Uterus (tissue), 4 donors: Measurements from ENCODE around the gene SLC39A2. TPM values are rescaled to one million over a fixed set of nuclear protein-coding genes. Genes with fewer than 3 reads are reported as not detected.

Experiments used
- DNase-seq, 2 donors: peaks; one replicate each; pipeline ENCODE4 v3.0.0-alpha.2; 2019 to 2020
- H3K27ac ChIP-seq, 2 donors: fragments of 200-600 bp; sonication (generic); 1 replicate in 1 of 2; 2 replicates in 1 of 2; pipeline ENCODE4 v1.5.1; 2016 to 2018
- H3K27me3 ChIP-seq, 2 donors: fragments of 200-600 bp; sonication (generic); one replicate each; pipeline ENCODE4 v1.5.1; 2018 to 2019; ENCODE audit warnings: control low read depth in 1 of 2
- H3K36me3 ChIP-seq, 2 donors: fragments of 200-600 bp; sonication (generic); one replicate each; pipeline ENCODE4 v1.5.1; 2019; ENCODE audit warnings: control low read depth in 1 of 2
- H3K4me1 ChIP-seq, 2 donors: fragments of 200-600 bp; sonication (generic); one replicate each; pipeline ENCODE4 v1.5.1; 2018 to 2019; ENCODE audit warnings: control low read depth in 1 of 2
- H3K4me3 ChIP-seq, 2 donors: fragments of 200-600 bp; sonication (generic); 1 replicate in 1 of 2; 2 replicates in 1 of 2; pipeline ENCODE4 v1.5.1; 2018 to 2019; ENCODE audit warnings: mild to moderate bottlenecking in 1 of 2
- H3K9me3 ChIP-seq, 2 donors: fragments of 200-600 bp; sonication (generic); one replicate each; pipeline ENCODE4 v1.5.1; 2019; ENCODE audit warnings: control low read depth in 1 of 2
- POLR2A ChIP-seq, 2 donors: fragments of 450-650 bp; IDR thresholded peaks; one replicate each; pipeline ENCODE4 v1.6.1; 2016; ENCODE audit warnings: antibody characterized with exemption in 2 of 2, mild to moderate bottlenecking in 1 of 2, moderate library complexity in 1 of 2
- intact Hi-C: fragments of 100-400 bp; cut with DNase I; formaldehyde crosslinking; loops from one replicate; pipeline ENCODE4 v1.15.1; 2023; ENCODE audit warnings: low total_unique reads
- total RNA-seq, 4 donors: library from RNA; depleted of rRNA in 3 of 4; stranded (reverse); fragments of >200 nt in 3 of 4; gene quantifications; one replicate each; pipeline versions ENCODE4 v1.1.0 to v1.2.4, GENCODE V29; 2014 to 2023
- TF ChIP-seq, protein P1 (sequence below), 4 experiments: fragments of 200-600 bp in 2 of 4; fragments of 450-650 bp in 2 of 4; sonication (generic) in 2 of 4; IDR thresholded peaks; one replicate each; pipeline ENCODE4 v1.5.1; 2016 to 2019; ENCODE audit warnings: antibody characterized with exemption in 4 of 4, mild to moderate bottlenecking in 2 of 4, moderate library complexity in 1 of 4
- donor health status: DM: yes; HTN: yes; CAD: no.

SLC39A2 gene
- total RNA-seq, 4 donors from 2014 or later, result 0.52 to 0.97 TPM; not detected in 2

GRCh38 chr14:21018286-21018685 lies 19.2 kb downstream of the SLC39A2 start:
- no peaks in the 10 kb centered on the region for H3K36me3 ChIP-seq
- TF ChIP-seq, protein P1, sequence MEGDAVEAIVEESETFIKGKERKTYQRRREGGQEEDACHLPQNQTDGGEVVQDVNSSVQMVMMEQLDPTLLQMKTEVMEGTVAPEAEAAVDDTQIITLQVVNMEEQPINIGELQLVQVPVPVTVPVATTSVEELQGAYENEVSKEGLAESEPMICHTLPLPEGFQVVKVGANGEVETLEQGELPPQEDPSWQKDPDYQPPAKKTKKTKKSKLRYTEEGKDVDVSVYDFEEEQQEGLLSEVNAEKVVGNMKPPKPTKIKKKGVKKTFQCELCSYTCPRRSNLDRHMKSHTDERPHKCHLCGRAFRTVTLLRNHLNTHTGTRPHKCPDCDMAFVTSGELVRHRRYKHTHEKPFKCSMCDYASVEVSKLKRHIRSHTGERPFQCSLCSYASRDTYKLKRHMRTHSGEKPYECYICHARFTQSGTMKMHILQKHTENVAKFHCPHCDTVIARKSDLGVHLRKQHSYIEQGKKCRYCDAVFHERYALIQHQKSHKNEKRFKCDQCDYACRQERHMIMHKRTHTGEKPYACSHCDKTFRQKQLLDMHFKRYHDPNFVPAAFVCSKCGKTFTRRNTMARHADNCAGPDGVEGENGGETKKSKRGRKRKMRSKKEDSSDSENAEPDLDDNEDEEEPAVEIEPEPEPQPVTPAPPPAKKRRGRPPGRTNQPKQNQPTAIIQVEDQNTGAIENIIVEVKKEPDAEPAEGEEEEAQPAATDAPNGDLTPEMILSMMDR (IDR thresholded peaks at IDR 0.05), result no peak
- TF ChIP-seq POLR2A (IDR thresholded peaks at IDR 0.05), result no peak
- DNase-seq, result no peak
- peak overlapping the region in 1 of 2 donors; percentile 7 for H3K27ac ChIP-seq
- H3K27me3 ChIP-seq, result no peaks in the 10 kb centered on the region
- intact Hi-C loops, result no loop called here
- H3K4me1 ChIP-seq, result peaks cover 3 to 4% of the 10 kb centered on the region in 2 donors
- no peak overlapping the region for H3K4me3 ChIP-seq
- no peaks in the 10 kb centered on the region for H3K9me3 ChIP-seq

DNA sequence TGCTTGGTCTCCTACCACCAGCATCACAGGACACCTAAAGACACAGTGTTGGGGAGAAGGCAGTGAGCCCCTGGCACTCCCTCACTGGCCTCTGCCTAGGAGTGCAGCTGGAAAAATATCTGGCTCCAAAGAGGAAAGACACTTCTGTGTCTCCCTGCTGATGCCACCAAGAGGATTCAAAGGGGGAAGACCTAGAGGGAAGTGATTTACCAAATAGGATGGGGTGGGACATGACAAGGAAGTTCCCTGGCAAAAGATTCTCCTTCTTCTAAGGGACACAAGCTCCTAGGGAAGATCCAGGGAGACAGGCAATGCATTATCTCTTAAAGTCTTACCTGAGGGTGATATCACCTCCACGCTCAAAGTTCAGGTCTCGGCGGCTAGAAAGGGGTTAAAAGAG lies 19.7 kb downstream of the SLC39A2 start:
- no peaks in the 10 kb centered on the region for H3K9me3 ChIP-seq
- intact Hi-C loops, result no loop called here
- H3K27me3 ChIP-seq, result no peaks in the 10 kb centered on the region
- H3K4me1 ChIP-seq, result peaks cover 3 to 4% of the 10 kb centered on the region in 2 donors
- TF ChIP-seq, protein P1 (IDR thresholded peaks at IDR 0.05), result no peak
- no peak for TF ChIP-seq POLR2A (IDR thresholded peaks at IDR 0.05)
- H3K27ac ChIP-seq, result peak overlapping the region; percentile 0 to 7
- H3K4me3 ChIP-seq, result no peak overlapping the region
- DNase-seq, result no peak
- no peaks in the 10 kb centered on the region for H3K36me3 ChIP-seq

- DNase-seq, result no peak
- TF ChIP-seq, protein P1 (IDR thresholded peaks at IDR 0.05), result no peak
- Histone ChIP-seq H3K4me3 (no peak overlapping the region), H3K4me1 (peaks cover 3 to 4% of the 10 kb centered on the region in 2 donors), H3K27me3 (no peaks in the 10 kb centered on the region), H3K36me3 (no peaks in the 10 kb centered on the region), H3K9me3 (no peaks in the 10 kb centered on the region), H3K27ac (peak overlapping the region in 1 of 2 donors; percentile 0)
- intact Hi-C loops, result no loop called here
Measured at GRCh38 chr14:21019366-21019765, 20.3 kb downstream of the SLC39A2 start.

DNA sequence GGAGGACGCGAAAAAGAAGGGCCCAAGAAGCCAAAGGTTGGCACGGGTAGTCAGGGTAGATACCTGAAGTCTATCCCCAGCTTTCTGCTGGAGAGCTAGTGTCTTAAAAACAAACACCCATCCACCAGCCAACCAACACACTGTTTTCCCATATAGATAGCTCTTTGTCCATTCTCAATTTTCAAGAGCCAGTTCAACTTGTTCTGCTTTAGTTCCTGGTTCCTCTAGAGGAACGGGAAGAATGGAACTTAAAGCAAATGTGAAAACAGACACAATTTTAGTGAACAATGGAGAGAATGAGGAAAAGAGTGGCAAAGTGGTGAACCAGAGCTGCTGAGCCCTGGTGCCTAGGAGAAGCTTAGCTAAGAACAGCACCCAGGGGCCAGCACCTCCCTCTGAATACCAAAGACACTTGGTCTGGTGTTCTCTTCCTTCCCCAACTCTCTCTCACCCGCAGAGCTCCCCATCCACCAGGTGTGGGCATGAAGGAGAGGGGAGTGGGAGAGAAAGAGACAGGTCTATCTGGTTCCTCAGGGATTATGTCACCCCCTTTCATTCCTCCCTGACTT lies 22.0 kb downstream of the SLC39A2 start:
- H3K4me3 ChIP-seq, result no peak overlapping the region
- peak overlapping the region in 1 of 2 donors; percentile 99 for H3K27ac ChIP-seq
- H3K36me3 ChIP-seq, result no peaks in the 10 kb centered on the region
- H3K27me3 ChIP-seq, result no peaks in the 10 kb centered on the region
- peaks cover 0 to under 1% of the 10 kb centered on the region in 2 donors for H3K4me1 ChIP-seq
- H3K9me3 ChIP-seq, result no peaks in the 10 kb centered on the region
- TF ChIP-seq POLR2A (IDR thresholded peaks at IDR 0.05), result no peak
- TF ChIP-seq, protein P1 (IDR thresholded peaks at IDR 0.05), result no peak
- intact Hi-C loops, result no loop called here
- no peak for DNase-seq

- Histone ChIP-seq H3K27ac (peak overlapping the region; percentile 99), H3K27me3 (no peaks in the 10 kb centered on the region), H3K4me3 (peak overlapping the region; percentile 84 to 96), H3K36me3 (no peaks in the 10 kb centered on the region), H3K4me1 (peaks cover 5 to 12% of the 10 kb centered on the region in 2 donors), H3K9me3 (no peaks in the 10 kb centered on the region)
- intact Hi-C loops, result no loop called here
- no peak for TF ChIP-seq POLR2A (IDR thresholded peaks at IDR 0.05)
- TF ChIP-seq, protein P1 (IDR thresholded peaks at IDR 0.05), result no peak
- DNase-seq, result no peak
Measured at GRCh38 chr14:21022686-21023085, 23.6 kb downstream of the SLC39A2 start.
